ENCODE measurements around the gene MTCL1.

The MTCL1 gene

DNA sequence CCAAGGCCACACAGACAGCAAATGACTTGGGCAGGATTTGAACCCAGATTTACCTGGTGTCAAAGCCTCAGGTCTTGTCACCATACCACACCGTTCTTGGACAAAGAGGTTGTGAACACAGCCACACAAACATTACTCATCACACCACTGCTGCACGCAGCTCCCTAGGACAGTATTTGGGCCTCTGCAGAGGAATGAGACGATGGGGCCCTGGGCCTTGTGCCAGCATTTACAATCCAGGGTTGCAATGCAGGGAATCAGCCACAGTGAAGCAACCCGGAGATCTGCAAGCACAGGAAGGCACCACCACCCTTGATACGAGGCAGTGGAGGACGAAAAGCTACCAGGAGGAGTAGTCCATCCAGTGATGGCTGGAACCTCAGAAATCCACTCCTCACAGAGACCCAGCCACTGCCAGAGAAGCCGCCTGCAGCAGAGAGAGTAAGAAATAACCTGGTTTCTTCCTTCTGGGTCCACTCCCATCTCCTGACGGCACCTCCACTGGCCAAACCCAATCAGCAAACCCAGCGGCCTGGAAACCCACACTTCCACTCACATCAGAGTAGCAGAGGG is 3.7 kb upstream of the MTCL1 start:
- 0 out of 2 replicates have a peak, but pooled peaks cover 7% of the 10 kb centered on the region for H3K27me3 ChIP-seq (ENCODE audit: insufficient read depth, low read length)
- H2AFZ ChIP-seq (ENCODE audit: low read length) = no peak overlapping the region
- H3K79me2 ChIP-seq (ENCODE audit: insufficient read depth, low read length) = no peaks in the 10 kb centered on the region
- H3K4me2 ChIP-seq (ENCODE audit: low read length) = no peak overlapping the region
- H4K20me1 ChIP-seq (ENCODE audit: insufficient read depth, low read length) = no peaks in the 10 kb centered on the region
- TF ChIP-seq, protein P1, sequence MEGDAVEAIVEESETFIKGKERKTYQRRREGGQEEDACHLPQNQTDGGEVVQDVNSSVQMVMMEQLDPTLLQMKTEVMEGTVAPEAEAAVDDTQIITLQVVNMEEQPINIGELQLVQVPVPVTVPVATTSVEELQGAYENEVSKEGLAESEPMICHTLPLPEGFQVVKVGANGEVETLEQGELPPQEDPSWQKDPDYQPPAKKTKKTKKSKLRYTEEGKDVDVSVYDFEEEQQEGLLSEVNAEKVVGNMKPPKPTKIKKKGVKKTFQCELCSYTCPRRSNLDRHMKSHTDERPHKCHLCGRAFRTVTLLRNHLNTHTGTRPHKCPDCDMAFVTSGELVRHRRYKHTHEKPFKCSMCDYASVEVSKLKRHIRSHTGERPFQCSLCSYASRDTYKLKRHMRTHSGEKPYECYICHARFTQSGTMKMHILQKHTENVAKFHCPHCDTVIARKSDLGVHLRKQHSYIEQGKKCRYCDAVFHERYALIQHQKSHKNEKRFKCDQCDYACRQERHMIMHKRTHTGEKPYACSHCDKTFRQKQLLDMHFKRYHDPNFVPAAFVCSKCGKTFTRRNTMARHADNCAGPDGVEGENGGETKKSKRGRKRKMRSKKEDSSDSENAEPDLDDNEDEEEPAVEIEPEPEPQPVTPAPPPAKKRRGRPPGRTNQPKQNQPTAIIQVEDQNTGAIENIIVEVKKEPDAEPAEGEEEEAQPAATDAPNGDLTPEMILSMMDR (IDR thresholded peaks at IDR 0.05; ENCODE audit: low read length) = no peak
- no peak for TF ChIP-seq EZH2 (IDR thresholded peaks at IDR 0.05; ENCODE audit: borderline replicate concordance, low read length)
- H3K4me1 ChIP-seq (ENCODE audit: insufficient read depth, low read length, severe bottlenecking) = peaks cover 9% of the 10 kb centered on the region
- no peak overlapping the region for H3K9ac ChIP-seq (ENCODE audit: low read length)
- H3K9me2 ChIP-seq (ENCODE audit: low read depth, low read length) = no peaks in the 10 kb centered on the region
- H3K27ac ChIP-seq (ENCODE audit: low read depth, low read length, poor library complexity, severe bottlenecking) = no peak overlapping the region
- no peak overlapping the region for H3K4me3 ChIP-seq (ENCODE audit: low read depth, low read length, poor library complexity, severe bottlenecking)
- no peaks in the 10 kb centered on the region for H3K9me3 ChIP-seq (ENCODE audit: low read length)
- H3F3A ChIP-seq (ENCODE audit: insufficient read depth, low read length) = no peaks in the 10 kb centered on the region
- no peaks in the 10 kb centered on the region for H3K36me3 ChIP-seq (ENCODE audit: insufficient read depth, low read length)

DNA sequence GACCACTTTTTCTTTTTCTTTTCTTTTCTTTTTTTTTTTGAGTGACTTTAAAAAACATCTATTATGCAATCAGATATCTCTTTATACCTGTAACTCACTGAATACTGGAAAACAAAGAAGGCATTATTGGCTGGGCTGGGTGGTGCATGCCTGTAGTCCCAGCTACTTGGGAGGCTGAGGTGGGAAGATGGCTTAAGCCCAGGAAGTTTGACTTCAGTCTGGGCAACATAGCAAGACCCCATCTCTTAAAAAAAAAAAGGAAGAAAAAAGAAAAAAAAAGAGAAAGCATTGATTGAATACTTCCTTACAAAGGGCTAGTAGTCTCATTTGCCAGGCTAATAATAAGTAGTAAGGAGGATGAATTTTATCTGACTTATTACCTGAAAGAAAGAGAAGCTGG is 2.7 kb upstream of the MTCL1 start:
- Histone ChIP-seq H4K20me1 (ENCODE audit: insufficient read depth, low read length) (no peaks in the 10 kb centered on the region), H3K9ac (ENCODE audit: low read length) (no peak overlapping the region), H3K79me2 (ENCODE audit: insufficient read depth, low read length) (peaks cover under 1% of the 10 kb centered on the region; the same call in 1 of the 2 replicates), H3K9me3 (ENCODE audit: low read length) (no peaks in the 10 kb centered on the region), H3K36me3 (ENCODE audit: insufficient read depth, low read length) (no peaks in the 10 kb centered on the region), H3F3A (ENCODE audit: insufficient read depth, low read length) (no peaks in the 10 kb centered on the region), H3K4me3 (ENCODE audit: low read depth, low read length, poor library complexity, severe bottlenecking) (no peak overlapping the region), H3K27me3 (ENCODE audit: insufficient read depth, low read length) (0 out of 2 replicates have a peak, but pooled peaks cover 7% of the 10 kb centered on the region), H2AFZ (ENCODE audit: low read length) (no peak overlapping the region), H3K27ac (ENCODE audit: low read depth, low read length, poor library complexity, severe bottlenecking) (no peak overlapping the region), H3K4me2 (ENCODE audit: low read length) (no peak overlapping the region), H3K4me1 (ENCODE audit: insufficient read depth, low read length, severe bottlenecking) (peaks cover 15% of the 10 kb centered on the region), H3K9me2 (ENCODE audit: low read depth, low read length) (no peaks in the 10 kb centered on the region)
- no peak for TF ChIP-seq EZH2 (IDR thresholded peaks at IDR 0.05; ENCODE audit: borderline replicate concordance, low read length)
- TF ChIP-seq, protein P1 (IDR thresholded peaks at IDR 0.05; ENCODE audit: low read length) = no peak

DNA sequence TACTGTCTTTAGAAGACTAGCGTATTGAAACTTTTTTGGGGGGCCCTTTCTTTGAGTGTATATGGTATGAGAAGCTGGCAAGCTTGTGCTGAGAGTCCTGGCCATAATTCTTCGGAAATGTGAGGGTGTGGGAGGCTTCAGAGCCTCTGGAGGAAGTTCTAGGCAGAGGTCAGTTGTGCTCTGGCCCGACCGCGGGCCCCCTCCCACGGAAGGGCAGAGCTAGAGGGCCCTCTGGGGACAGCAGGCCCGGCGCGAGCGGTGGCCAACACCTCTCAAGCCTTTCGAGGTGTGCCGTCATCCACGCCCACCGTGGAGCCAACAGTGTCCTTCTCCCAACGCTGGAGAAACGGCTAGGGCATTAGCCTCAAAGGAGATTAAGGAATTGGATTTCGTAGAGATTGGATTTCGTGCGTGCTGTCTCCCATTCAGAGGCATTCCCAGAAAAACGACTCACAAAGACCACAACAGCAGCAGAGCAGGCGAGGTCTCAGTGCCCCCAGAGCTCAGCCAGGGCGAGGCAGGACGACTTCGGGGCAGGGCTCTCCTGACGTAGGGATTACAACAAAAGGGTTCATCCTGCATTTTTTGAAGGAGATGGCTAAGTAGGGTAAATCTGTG is 2.2 kb upstream of the MTCL1 start:
- H3K9me2 ChIP-seq (ENCODE audit: low read depth, low read length) = no peaks in the 10 kb centered on the region
- no peaks in the 10 kb centered on the region for H3K9me3 ChIP-seq (ENCODE audit: low read length)
- H3K4me1 ChIP-seq (ENCODE audit: insufficient read depth, low read length, severe bottlenecking) = peaks cover 21% of the 10 kb centered on the region
- H3K36me3 ChIP-seq (ENCODE audit: insufficient read depth, low read length) = no peaks in the 10 kb centered on the region
- no peak overlapping the region for H2AFZ ChIP-seq (ENCODE audit: low read length)
- peaks cover 6% of the 10 kb centered on the region for H3K79me2 ChIP-seq (ENCODE audit: insufficient read depth, low read length)
- H3K4me2 ChIP-seq (ENCODE audit: low read length) = no peak overlapping the region
- no peak overlapping the region for H3K27ac ChIP-seq (ENCODE audit: low read depth, low read length, poor library complexity, severe bottlenecking)
- H3K9ac ChIP-seq (ENCODE audit: low read length) = no peak overlapping the region
- H4K20me1 ChIP-seq (ENCODE audit: insufficient read depth, low read length) = no peaks in the 10 kb centered on the region
- no peak for TF ChIP-seq EZH2 (IDR thresholded peaks at IDR 0.05; ENCODE audit: borderline replicate concordance, low read length)
- TF ChIP-seq, protein P1 (IDR thresholded peaks at IDR 0.05; ENCODE audit: low read length) = no peak
- H3F3A ChIP-seq (ENCODE audit: insufficient read depth, low read length) = no peaks in the 10 kb centered on the region
- 0 out of 2 replicates have a peak, but pooled peaks cover 7% of the 10 kb centered on the region for H3K27me3 ChIP-seq (ENCODE audit: insufficient read depth, low read length)
- H3K4me3 ChIP-seq (ENCODE audit: low read depth, low read length, poor library complexity, severe bottlenecking) = no peak overlapping the region
